Smooth muscle cell (in vitro differentiated cells): ENCODE results near the gene PPDPF. TPM values are rescaled to one million over a fixed set of nuclear protein-coding genes. Genes with fewer than 3 reads are reported as not detected.

ENCODE experiments used
- DNase-seq: peaks from one replicate; lab custom pipeline; 2025; ENCODE audit not compliant: unreplicated experiment; lab: John Stamatoyannopoulos, UW
- H2AFZ ChIP-seq: fragments of 200-600 bp; sonication (generic); 2 replicates; pipeline ENCODE4 v1.6.0; 2016; ENCODE audit warnings: antibody characterized with exemption, low read depth, mild to moderate bottlenecking
- H3F3A ChIP-seq: fragments of 200-600 bp; sonication (generic); 2 replicates; pipeline ENCODE4 v1.6.0; 2017; ENCODE audit warnings: antibody characterized with exemption, low read depth
- H3K27ac ChIP-seq: fragments of 200-600 bp; sonication (generic); 2 replicates; pipeline ENCODE4 v1.5.1; 2016; ENCODE audit warnings: low read depth, mild to moderate bottlenecking
- H3K27me3 ChIP-seq: fragments of 200-600 bp; sonication (generic); 2 replicates; pipeline ENCODE4 v1.6.1; 2016; ENCODE audit warnings: low read depth, mild to moderate bottlenecking
- H3K36me3 ChIP-seq: fragments of 200-600 bp; sonication (generic); 2 replicates; pipeline ENCODE4 v1.5.1; 2016; ENCODE audit warnings: low read depth
- H3K4me1 ChIP-seq: fragments of 200-600 bp; sonication (generic); 2 replicates; pipeline ENCODE4 v1.5.1; 2016; ENCODE audit warnings: low read depth
- H3K4me2 ChIP-seq: fragments of 200-600 bp; sonication (generic); 2 replicates; pipeline ENCODE4 v1.6.0; 2016; ENCODE audit warnings: mild to moderate bottlenecking
- H3K4me3 ChIP-seq: fragments of 200-600 bp; sonication (generic); 2 replicates; pipeline ENCODE4 v1.5.1; 2016; ENCODE audit warnings: mild to moderate bottlenecking
- H3K79me2 ChIP-seq: fragments of 200-600 bp; sonication (generic); 2 replicates; pipeline ENCODE4 v1.6.0; 2016; ENCODE audit warnings: low read depth, mild to moderate bottlenecking
- H3K9ac ChIP-seq: fragments of 200-600 bp; sonication (generic); 2 replicates; pipeline ENCODE4 v1.6.0; 2016; ENCODE audit warnings: low read depth
- H3K9me3 ChIP-seq: fragments of 200-600 bp; sonication (generic); replicated peaks from 2 replicates; pipeline ENCODE4 v1.5.1; 2016; ENCODE audit warnings: low read depth
- H4K20me1 ChIP-seq: fragments of 200-600 bp; sonication (generic); 2 replicates; pipeline ENCODE4 v1.6.0; 2016; ENCODE audit warnings: low read depth
- WGBS: methylation state at CpG from one replicate; pipeline ENCODE4 v1.1.7; 2016; ENCODE audit warnings: low lambda C conversion rate; 5-methylcytosine and 5-hydroxymethylcytosine counted together
- polyA plus RNA-seq: library from polyadenylated mRNA; unstranded; fragments of >200 nt; fragmentation: Nextera tagmentation; extraction: Ambion mirVana; gene quantifications from 2 replicates; pipeline ENCODE4 v1.2.1, GENCODE V29; 2016
- total RNA-seq: library from RNA; depleted of rRNA; stranded (reverse); fragments of >200 nt; gene quantifications from 2 replicates; pipeline ENCODE4 v1.2.3, GENCODE V29; 2014
- TF ChIP-seq, protein P1 (sequence below): fragments of 200-600 bp; sonication (generic); IDR thresholded peaks from 2 replicates; pipeline ENCODE4 v1.5.1; 2017; ENCODE audit warnings: borderline replicate concordance, mild to moderate bottlenecking, antibody characterized with exemption; ENCODE audit not compliant: insufficient read depth, poor library complexity, severe bottlenecking

The PPDPF gene
- total and polyA plus RNA-seq, 2 experiments from 2014 or later, result 118 to 365 TPM

- Histone ChIP-seq H3K4me1 (no peaks in the 10 kb centered on the region), H3K36me3 (no peaks in the 10 kb centered on the region), H3K27me3 (peaks cover 18% of the 10 kb centered on the region), H3K4me3 (no peak overlapping the region), H3K4me2 (no peak overlapping the region), H3K27ac (no peak overlapping the region), H3K9ac (no peak overlapping the region), H3K79me2 (no peaks in the 10 kb centered on the region), H3K9me3 (no peaks in the 10 kb centered on the region), H2AFZ (no peak overlapping the region), H3F3A (no peaks in the 10 kb centered on the region), H4K20me1 (no peaks in the 10 kb centered on the region)
- WGBS, result 75% methylated on average over 9 of the region's 12 CpGs
- DNase-seq, result no peak
- TF ChIP-seq, protein P1, sequence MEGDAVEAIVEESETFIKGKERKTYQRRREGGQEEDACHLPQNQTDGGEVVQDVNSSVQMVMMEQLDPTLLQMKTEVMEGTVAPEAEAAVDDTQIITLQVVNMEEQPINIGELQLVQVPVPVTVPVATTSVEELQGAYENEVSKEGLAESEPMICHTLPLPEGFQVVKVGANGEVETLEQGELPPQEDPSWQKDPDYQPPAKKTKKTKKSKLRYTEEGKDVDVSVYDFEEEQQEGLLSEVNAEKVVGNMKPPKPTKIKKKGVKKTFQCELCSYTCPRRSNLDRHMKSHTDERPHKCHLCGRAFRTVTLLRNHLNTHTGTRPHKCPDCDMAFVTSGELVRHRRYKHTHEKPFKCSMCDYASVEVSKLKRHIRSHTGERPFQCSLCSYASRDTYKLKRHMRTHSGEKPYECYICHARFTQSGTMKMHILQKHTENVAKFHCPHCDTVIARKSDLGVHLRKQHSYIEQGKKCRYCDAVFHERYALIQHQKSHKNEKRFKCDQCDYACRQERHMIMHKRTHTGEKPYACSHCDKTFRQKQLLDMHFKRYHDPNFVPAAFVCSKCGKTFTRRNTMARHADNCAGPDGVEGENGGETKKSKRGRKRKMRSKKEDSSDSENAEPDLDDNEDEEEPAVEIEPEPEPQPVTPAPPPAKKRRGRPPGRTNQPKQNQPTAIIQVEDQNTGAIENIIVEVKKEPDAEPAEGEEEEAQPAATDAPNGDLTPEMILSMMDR, result no peak
Measured at GRCh38 chr20:63483834-63484233, 36.7 kb upstream of the PPDPF start.

- no peak for DNase-seq
- no peak overlapping the region for H2AFZ ChIP-seq
- H3K27me3 ChIP-seq, result peaks cover 22% of the 10 kb centered on the region
- no peaks in the 10 kb centered on the region for H3K79me2 ChIP-seq
- WGBS, result 79% methylated on average over 17 of the region's 17 CpGs
- no peak overlapping the region for H3K4me2 ChIP-seq
- H3K9me3 ChIP-seq, result no peaks in the 10 kb centered on the region
- H3F3A ChIP-seq, result no peaks in the 10 kb centered on the region
- H3K4me1 ChIP-seq, result no peaks in the 10 kb centered on the region
- no peaks in the 10 kb centered on the region for H3K36me3 ChIP-seq
- no peaks in the 10 kb centered on the region for H4K20me1 ChIP-seq
- no peak overlapping the region for H3K9ac ChIP-seq
- TF ChIP-seq, protein P1, result no peak
- no peak overlapping the region for H3K27ac ChIP-seq
- H3K4me3 ChIP-seq, result no peak overlapping the region
Measured at GRCh38 chr20:63484236-63484635, 36.3 kb upstream of the PPDPF start.

- peaks cover 23% of the 10 kb centered on the region for H3K27me3 ChIP-seq
- WGBS, result 80% methylated on average over 17 of the region's 18 CpGs
- H3K27ac ChIP-seq, result no peak overlapping the region
- H3F3A ChIP-seq, result no peaks in the 10 kb centered on the region
- no peaks in the 10 kb centered on the region for H3K36me3 ChIP-seq
- H3K9me3 ChIP-seq, result no peaks in the 10 kb centered on the region
- TF ChIP-seq, protein P1, result no peak
- H4K20me1 ChIP-seq, result no peaks in the 10 kb centered on the region
- no peaks in the 10 kb centered on the region for H3K4me1 ChIP-seq
- H3K4me2 ChIP-seq, result no peak overlapping the region
- H3K9ac ChIP-seq, result no peak overlapping the region
- no peak for DNase-seq
- H2AFZ ChIP-seq, result no peak overlapping the region
- H3K4me3 ChIP-seq, result no peak overlapping the region
- H3K79me2 ChIP-seq, result no peaks in the 10 kb centered on the region
Measured at GRCh38 chr20:63484651-63485403, 35.7 kb upstream of the PPDPF start.
